SK-N-MC (cell line): ENCODE results near the gene LYG1.

Experiments used
- DNase-seq: peaks from one replicate; pipeline ENCODE4 v3.0.0-alpha.2; 2011; ENCODE audit warnings: low read depth, low spot score
- H3K27ac ChIP-seq: fragments of 200-600 bp; sonication (generic); 2 replicates; pipeline ENCODE4 v1.5.1; 2016; ENCODE audit warnings: mixed run types
- H3K36me3 ChIP-seq: fragments of 200-600 bp; sonication (generic); 2 replicates; pipeline ENCODE4 v1.6.1; 2017; ENCODE audit warnings: antibody characterized with exemption, low read length, mixed read lengths; ENCODE audit not compliant: insufficient read depth
- H3K4me3 ChIP-seq: fragments of 200-600 bp; sonication (generic); 2 replicates; pipeline ENCODE4 v1.5.1; 2016
- H3K9ac ChIP-seq: fragments of 200-600 bp; sonication (generic); 2 replicates; pipeline ENCODE4 v1.8.0; 2017; ENCODE audit warnings: mixed run types, mixed read lengths; ENCODE audit not compliant: insufficient read length
- H3K9me3 ChIP-seq: fragments of 200-600 bp; sonication (generic); 2 replicates; pipeline ENCODE4 v1.6.1; 2017; ENCODE audit warnings: low read depth, mild to moderate bottlenecking, antibody characterized with exemption, low read length, moderate library complexity, mixed read lengths
- EZH2 ChIP-seq: fragments of 200-600 bp; sonication (generic); IDR thresholded peaks from one replicate; pipeline ENCODE4 v1.6.1; 2017; ENCODE audit warnings: antibody characterized with exemption
- FOXP2 ChIP-seq: optimal IDR thresholded peaks from 2 replicates; pipeline ENCODE3; 2011; ENCODE audit warnings: mild to moderate bottlenecking, moderate library complexity; ENCODE audit not compliant: insufficient read depth; ENCODE audit errors: extremely low read length, control extremely low read depth
- POLR2AphosphoS5 ChIP-seq: IDR thresholded peaks from 2 replicates; pipeline ENCODE4 v1.6.1; 2012; ENCODE audit warnings: mild to moderate bottlenecking, low read depth, low read length, borderline replicate concordance

LYG1 gene

DNA sequence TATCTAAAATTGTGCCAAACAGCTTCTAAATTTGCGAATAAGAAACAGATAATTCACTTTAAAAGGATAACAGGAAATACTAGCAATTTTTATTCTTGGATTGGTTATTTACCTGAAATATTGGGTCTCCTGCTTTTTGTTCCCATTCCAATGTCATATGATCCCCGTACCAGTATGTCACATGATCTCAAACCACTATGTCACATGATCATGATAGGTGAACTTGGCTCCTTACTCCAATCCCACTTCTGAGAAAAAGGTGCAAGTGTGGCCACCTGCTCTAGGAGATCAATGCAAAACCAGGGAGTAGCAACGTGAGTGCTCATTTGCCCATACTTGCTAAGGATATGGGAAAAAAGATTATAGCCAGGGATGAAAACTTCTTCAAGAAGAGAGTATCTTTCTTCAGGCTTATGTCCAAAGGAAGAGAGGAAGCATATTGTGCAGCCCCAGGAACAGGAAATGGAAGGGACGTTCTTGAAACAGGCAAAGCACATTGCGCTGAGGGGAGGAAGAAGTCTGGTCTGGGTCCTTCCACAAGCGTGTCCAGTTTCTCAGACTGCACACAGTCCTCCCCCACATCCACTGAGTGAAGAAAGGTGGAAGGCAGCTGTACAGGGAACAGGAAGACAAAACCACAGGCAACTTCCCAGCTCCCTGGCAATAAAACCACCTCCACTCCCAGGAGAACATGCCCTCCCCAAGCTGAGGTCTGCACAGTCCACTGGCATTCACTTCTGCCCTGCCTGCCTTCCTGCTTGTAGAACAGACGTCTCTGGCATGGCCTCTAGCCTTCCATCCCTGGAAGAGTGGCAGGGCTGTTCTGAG lies 45.3 kb downstream of the LYG1 start, which contains the start of gene LYG2:
Gene LYG2 (minus strand): TSS at position 176 of the 828 bp plus-strand sequence. CDS start 1,406 bp downstream, outside the sequence.
- no peak within 1 kb of the TSS for H3K9ac ChIP-seq
- H3K4me3 ChIP-seq, result no peak within 1 kb of the TSS
- no peaks in the 10 kb centered on the region for H3K36me3 ChIP-seq
- no peaks in the 10 kb centered on the region for H3K9me3 ChIP-seq
- TF ChIP-seq POLR2AphosphoS5, result no peak
- TF ChIP-seq FOXP2, result no peak
- no peak for TF ChIP-seq EZH2
- no peak within 1 kb of the TSS for H3K27ac ChIP-seq
- no peak for DNase-seq

DNA sequence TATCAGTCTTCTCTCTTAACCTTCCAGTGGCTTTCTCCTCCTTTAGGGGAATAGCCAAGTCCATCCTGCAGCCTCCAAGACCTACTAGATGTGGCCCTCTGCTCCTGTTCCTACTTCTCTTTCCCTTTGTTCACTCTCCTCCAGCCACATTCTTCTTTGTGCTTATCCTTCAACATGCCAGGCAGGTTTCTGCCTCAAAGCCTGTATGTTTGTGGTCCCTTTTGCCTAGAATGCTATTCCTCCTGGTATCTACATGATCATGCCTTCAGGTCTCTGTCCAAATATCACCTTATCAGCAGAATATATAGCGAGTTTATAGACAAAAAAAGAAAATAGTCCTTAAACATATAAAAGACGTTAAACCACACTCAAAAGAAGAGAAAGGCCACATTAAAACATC lies 51.0 kb downstream of the LYG1 start:
- H3K9me3 ChIP-seq, result no peaks in the 10 kb centered on the region
- no peak overlapping the region for H3K27ac ChIP-seq
- H3K4me3 ChIP-seq, result no peak overlapping the region
- no peak for TF ChIP-seq POLR2AphosphoS5
- no peak for TF ChIP-seq FOXP2
- no peak for TF ChIP-seq EZH2
- H3K9ac ChIP-seq, result no peak overlapping the region
- DNase-seq, result no peak
- no peaks in the 10 kb centered on the region for H3K36me3 ChIP-seq

DNA sequence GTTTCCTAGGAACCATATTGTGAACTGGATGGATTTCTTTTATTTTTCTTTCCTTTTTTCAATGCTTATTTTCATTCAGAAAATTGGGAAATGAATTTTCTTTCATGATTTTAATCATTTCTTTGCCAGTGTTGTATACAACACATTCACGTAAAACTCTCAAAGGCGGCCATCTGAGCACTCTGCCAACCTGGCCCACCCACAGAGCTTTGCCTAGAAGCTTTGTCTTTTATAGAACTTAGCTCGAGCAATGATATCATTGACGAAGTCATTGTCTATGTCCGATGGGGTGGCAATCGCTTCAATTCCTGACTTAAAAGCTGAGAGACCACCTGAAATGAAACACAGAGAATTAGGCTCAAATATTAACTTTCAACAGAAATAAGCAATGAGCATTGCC lies 58.8 kb downstream of the LYG1 start:
- DNase-seq, result no peak
- Histone ChIP-seq H3K27ac (no peak overlapping the region), H3K9me3 (no peaks in the 10 kb centered on the region), H3K9ac (no peak overlapping the region), H3K36me3 (no peaks in the 10 kb centered on the region), H3K4me3 (no peak overlapping the region)
- no peak for TF ChIP-seq FOXP2
- TF ChIP-seq EZH2, result no peak
- TF ChIP-seq POLR2AphosphoS5, result no peak

DNA sequence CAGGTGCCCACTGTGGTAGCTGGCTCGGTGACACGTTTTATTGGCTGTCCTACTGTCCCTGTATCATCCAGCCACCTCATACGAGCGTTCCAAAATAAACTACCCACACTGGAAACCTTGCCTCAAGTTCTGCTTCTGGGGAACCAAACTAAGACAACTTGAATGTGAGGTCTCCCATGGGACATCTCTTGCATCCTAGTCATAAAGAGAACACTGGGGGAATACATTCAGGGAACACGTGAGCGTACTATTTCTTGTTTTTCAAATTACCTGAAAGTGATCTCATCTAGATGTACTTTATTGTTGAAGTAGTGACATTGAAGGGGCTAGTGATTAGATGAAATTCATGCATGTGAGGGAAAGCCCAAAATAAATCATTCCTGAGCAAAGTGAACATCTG lies 60.6 kb downstream of the LYG1 start:
- Histone ChIP-seq H3K9me3 (no peaks in the 10 kb centered on the region), H3K9ac (no peak overlapping the region), H3K4me3 (no peak overlapping the region), H3K36me3 (no peaks in the 10 kb centered on the region), H3K27ac (no peak overlapping the region)
- DNase-seq, result no peak
- TF ChIP-seq EZH2, result no peak
- no peak for TF ChIP-seq FOXP2
- TF ChIP-seq POLR2AphosphoS5, result no peak

DNA sequence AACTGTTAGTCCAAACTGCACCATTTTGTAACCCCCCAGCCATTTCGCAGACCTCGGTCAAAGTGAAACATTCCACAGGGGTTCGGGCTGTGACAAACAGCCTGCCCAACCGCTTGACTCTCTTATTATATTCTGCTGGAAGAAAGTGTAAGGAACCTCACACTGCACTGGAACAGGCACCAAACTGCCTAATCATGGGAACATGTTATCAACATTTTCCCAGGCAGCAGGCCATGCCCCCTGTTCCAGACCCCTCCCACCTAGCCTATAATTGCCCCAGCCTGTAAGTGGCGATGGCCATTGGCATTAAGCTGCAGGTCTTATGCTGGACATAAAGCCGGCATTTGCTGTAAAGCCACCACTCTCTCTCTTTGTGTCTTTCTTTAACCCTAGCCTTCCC lies 62.4 kb downstream of the LYG1 start:
- H3K27ac ChIP-seq, result no peak overlapping the region
- H3K36me3 ChIP-seq, result no peaks in the 10 kb centered on the region
- no peak overlapping the region for H3K4me3 ChIP-seq
- DNase-seq, result no peak
- TF ChIP-seq FOXP2, result no peak
- TF ChIP-seq POLR2AphosphoS5, result no peak
- TF ChIP-seq EZH2, result no peak
- no peaks in the 10 kb centered on the region for H3K9me3 ChIP-seq
- no peak overlapping the region for H3K9ac ChIP-seq
